Fibroblast of pulmonary artery (primary cell): ENCODE measurements around the gene CNTNAP2.
"Not testable (repeated sequence)": the region's sequence is repeated elsewhere in the genome, so short reads cannot be mapped to it uniquely, and the experiment has no call there.

ENCODE experiments used
- DNase-seq: peaks from one replicate; pipeline ENCODE4 v3.0.0-alpha.2; 2010; ENCODE audit warnings: low read depth
- H3K4me3 ChIP-seq: replicated peaks from 2 replicates; pipeline ENCODE4 v1.5.1; 2011; ENCODE audit warnings: low read depth, mild to moderate bottlenecking, control low read depth, low read length, moderate library complexity
- CTCF ChIP-seq: IDR thresholded peaks from 2 replicates; pipeline ENCODE4 v1.5.1; 2011; ENCODE audit warnings: mild to moderate bottlenecking, control low read depth, low read length, inconsistent platforms; ENCODE audit errors: missing control alignments

CNTNAP2 gene

GRCh38 chr7:146185844-146186243, 69.2 kb downstream of the CNTNAP2 start:
- TF ChIP-seq CTCF, result no peak
- peak; percentile 14 for DNase-seq

GRCh38 chr7:146191428-146191827, 74.8 kb downstream of the CNTNAP2 start:
- not testable (repeated sequence) for DNase-seq, H3K4me3 ChIP-seq

More at GRCh38 chr7:146185844-146186243, 69.2 kb downstream of the CNTNAP2 start:
- no peak overlapping the region for H3K4me3 ChIP-seq

- TF ChIP-seq CTCF, result no peak
- no peak for DNase-seq
- H3K4me3 ChIP-seq, result no peak overlapping the region
These were observed 85.3 kb downstream of the CNTNAP2 start for GRCh38 chr7:146201945-146202344.

GRCh38 chr7:146206270-146206669, 89.7 kb downstream of the CNTNAP2 start:
- DNase-seq, result no peak
- no peak for TF ChIP-seq CTCF
- H3K4me3 ChIP-seq, result no peak overlapping the region

GRCh38 chr7:146208492-146208891, 91.9 kb downstream of the CNTNAP2 start:
- H3K4me3 ChIP-seq, result no peak overlapping the region
- TF ChIP-seq CTCF, result no peak
- DNase-seq, result no peak

GRCh38 chr7:146214842-146215241, 98.2 kb downstream of the CNTNAP2 start:
- no peak for DNase-seq
- TF ChIP-seq CTCF, result no peak

GRCh38 chr7:146216396-146217041, 99.9 kb downstream of the CNTNAP2 start:
- no peak for DNase-seq
- no peak overlapping the region for H3K4me3 ChIP-seq
- TF ChIP-seq CTCF, result no peak

More at GRCh38 chr7:146214842-146215241, 98.2 kb downstream of the CNTNAP2 start:
- H3K4me3 ChIP-seq, result no peak overlapping the region
